Measurements from ENCODE around the gene C21orf58. TPM values are rescaled to one million over a fixed set of nuclear protein-coding genes. Genes with fewer than 3 reads are reported as not detected.
"Not testable (repeated sequence)": the region's sequence is repeated elsewhere in the genome, so short reads cannot be mapped to it uniquely, and the experiment has no call there.

The C21orf58 gene
- total RNA-seq, 1 experiment from 2014 or later = 35.1 TPM

DNA sequence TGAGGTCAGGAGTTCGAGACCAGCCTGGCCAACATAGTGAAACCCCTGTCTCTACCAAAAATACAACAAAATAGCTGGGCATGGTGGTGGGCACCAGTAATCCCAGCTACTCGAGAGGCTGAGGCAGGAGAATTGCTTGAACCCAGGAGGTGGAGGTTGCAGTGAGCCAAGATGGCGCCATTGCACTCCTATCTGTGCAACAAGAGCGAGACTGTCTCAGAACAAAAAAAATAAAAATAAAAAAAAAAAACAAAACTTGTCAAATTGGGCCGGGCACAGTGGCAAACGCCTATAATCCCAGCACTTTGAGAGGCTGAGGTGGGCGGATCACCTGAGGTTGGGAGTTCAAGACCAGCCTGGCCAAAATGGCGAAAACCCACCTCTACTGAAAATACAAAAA lies 13.4 kb downstream of the C21orf58 start:
- H3K36me3 Mint-ChIP-seq = peaks cover 39% of the 10 kb centered on the region
- not testable (repeated sequence) for H3K9me3 Mint-ChIP-seq; H3K4me1 Mint-ChIP-seq; H3K27me3 Mint-ChIP-seq (ENCODE audit: low read depth); H3K4me3 Mint-ChIP-seq; H3K27ac Mint-ChIP-seq; DNase-seq (ENCODE audit: low spot score); ATAC-seq
- CTCF ChIA-PET = interaction anchor here (0.7 to 1.6 kb wide), 2 partner anchors 16 to 167 kb away, joined by 3 to 5 read pairs; no protein-coding TSS in a partner anchor
- POLR2A ChIA-PET = interaction anchor here (0.7 kb wide), 1 partner anchor 142 kb away, joined by 5 read pairs; no protein-coding TSS in a partner anchor

DNA sequence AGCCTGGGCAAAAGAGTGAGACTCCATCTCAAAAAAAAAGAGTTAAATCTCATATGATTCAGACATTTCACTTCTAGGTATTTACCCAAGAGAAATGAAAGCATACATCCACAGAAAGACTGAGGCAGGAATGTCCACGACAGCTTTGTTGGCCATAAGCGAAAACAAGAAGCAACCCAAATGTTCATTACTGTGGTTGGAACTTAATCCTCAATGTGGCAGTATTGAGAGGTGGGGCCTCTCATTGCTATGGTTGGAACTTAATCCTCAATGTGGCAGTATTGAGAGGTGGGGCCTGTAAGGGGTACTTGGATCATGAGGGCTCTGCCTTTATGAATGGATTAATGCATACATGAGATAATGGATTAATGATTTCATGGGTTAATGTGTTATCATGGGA lies 15.2 kb downstream of the C21orf58 start:
- ATAC-seq = no peak
- CTCF ChIA-PET = no interaction called here
- peaks cover 47% of the 10 kb centered on the region for H3K36me3 Mint-ChIP-seq

DNA sequence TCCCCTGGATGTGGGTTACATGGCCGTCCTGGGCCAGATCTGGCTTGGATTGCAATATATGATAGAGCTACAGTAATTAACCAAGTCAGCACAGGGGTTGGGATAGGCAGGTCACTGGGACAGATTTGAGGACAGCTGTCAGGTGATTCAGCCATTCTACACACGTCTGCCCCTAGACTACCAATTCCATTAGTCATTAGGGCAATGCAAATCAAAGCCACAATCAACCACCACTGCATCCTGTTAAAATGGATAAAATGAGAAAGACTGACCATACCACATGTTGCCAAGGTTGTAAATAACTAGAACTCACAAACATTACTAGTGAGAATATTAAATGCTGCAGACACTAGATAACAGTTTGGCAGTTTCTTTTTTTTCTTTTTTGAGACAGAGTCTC lies 16.0 kb downstream of the C21orf58 start:
- Mint-ChIP-seq H3K27ac (no peak overlapping the region), H3K4me1 (no peaks in the 10 kb centered on the region), H3K9me3 (no peaks in the 10 kb centered on the region), H3K4me3 (no peak overlapping the region), H3K36me3 (peaks cover 48% of the 10 kb centered on the region), H3K27me3 (ENCODE audit: low read depth) (no peaks in the 10 kb centered on the region)
- POLR2A ChIA-PET = no interaction called here
- TF ChIP-seq ESRRA (CRISPR knock-in tag; IDR thresholded peaks at IDR 0.05; ENCODE audit: borderline replicate concordance) = no peak
- TF ChIP-seq MYBL2 (CRISPR knock-in tag; IDR thresholded peaks at IDR 0.05) = no peak
- no peak for TF ChIP-seq ZNF423 (CRISPR knock-in tag; IDR thresholded peaks at IDR 0.05)
- no peak for TF ChIP-seq FOXP1 (CRISPR knock-in tag; IDR thresholded peaks at IDR 0.05; ENCODE audit: borderline replicate concordance)
- TF ChIP-seq, protein P1, sequence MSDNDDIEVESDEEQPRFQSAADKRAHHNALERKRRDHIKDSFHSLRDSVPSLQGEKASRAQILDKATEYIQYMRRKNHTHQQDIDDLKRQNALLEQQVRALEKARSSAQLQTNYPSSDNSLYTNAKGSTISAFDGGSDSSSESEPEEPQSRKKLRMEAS (CRISPR knock-in tag; IDR thresholded peaks at IDR 0.05) = no peak
- TF ChIP-seq, protein P2, sequence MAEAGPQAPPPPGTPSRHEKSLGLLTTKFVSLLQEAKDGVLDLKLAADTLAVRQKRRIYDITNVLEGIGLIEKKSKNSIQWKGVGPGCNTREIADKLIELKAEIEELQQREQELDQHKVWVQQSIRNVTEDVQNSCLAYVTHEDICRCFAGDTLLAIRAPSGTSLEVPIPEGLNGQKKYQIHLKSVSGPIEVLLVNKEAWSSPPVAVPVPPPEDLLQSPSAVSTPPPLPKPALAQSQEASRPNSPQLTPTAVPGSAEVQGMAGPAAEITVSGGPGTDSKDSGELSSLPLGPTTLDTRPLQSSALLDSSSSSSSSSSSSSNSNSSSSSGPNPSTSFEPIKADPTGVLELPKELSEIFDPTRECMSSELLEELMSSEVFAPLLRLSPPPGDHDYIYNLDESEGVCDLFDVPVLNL (CRISPR knock-in tag; IDR thresholded peaks at IDR 0.05; ENCODE audit: borderline replicate concordance, low read depth) = no peak
- no peak for TF ChIP-seq TEAD1 (CRISPR knock-in tag; IDR thresholded peaks at IDR 0.05)
- no peak for TF ChIP-seq ELF4 (CRISPR knock-in tag; IDR thresholded peaks at IDR 0.05; ENCODE audit: low read depth)
- no peak for TF ChIP-seq SP1 (CRISPR knock-in tag; conservative IDR thresholded peaks at IDR 0.05)
- no peak for TF ChIP-seq CREM (CRISPR knock-in tag; IDR thresholded peaks at IDR 0.05)
- TF ChIP-seq, protein P3, sequence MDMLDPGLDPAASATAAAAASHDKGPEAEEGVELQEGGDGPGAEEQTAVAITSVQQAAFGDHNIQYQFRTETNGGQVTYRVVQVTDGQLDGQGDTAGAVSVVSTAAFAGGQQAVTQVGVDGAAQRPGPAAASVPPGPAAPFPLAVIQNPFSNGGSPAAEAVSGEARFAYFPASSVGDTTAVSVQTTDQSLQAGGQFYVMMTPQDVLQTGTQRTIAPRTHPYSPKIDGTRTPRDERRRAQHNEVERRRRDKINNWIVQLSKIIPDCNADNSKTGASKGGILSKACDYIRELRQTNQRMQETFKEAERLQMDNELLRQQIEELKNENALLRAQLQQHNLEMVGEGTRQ (CRISPR knock-in tag; IDR thresholded peaks at IDR 0.05) = no peak
- CTCF ChIA-PET = no interaction called here
- DNase-seq (ENCODE audit: low spot score) = no peak
- ATAC-seq = no peak

More for the DNA sequence above, 15.2 kb downstream of the C21orf58 start:
- Mint-ChIP-seq H3K4me3 (no peak overlapping the region), H3K4me1 (no peaks in the 10 kb centered on the region), H3K27me3 (ENCODE audit: low read depth) (no peaks in the 10 kb centered on the region), H3K27ac (no peak overlapping the region), H3K9me3 (peaks cover 3% of the 10 kb centered on the region; the same call in 1 of the 2 replicates)
- DNase-seq (ENCODE audit: low spot score) = no peak
- POLR2A ChIA-PET = no interaction called here
- no peak for TF ChIP-seq NR3C1 (CRISPR knock-in tag; conservative IDR thresholded peaks at IDR 0.05; ENCODE audit: low read depth)
- no peak for TF ChIP-seq HMGA2 (CRISPR knock-in tag; IDR thresholded peaks at IDR 0.05)
- TF ChIP-seq, protein P4, sequence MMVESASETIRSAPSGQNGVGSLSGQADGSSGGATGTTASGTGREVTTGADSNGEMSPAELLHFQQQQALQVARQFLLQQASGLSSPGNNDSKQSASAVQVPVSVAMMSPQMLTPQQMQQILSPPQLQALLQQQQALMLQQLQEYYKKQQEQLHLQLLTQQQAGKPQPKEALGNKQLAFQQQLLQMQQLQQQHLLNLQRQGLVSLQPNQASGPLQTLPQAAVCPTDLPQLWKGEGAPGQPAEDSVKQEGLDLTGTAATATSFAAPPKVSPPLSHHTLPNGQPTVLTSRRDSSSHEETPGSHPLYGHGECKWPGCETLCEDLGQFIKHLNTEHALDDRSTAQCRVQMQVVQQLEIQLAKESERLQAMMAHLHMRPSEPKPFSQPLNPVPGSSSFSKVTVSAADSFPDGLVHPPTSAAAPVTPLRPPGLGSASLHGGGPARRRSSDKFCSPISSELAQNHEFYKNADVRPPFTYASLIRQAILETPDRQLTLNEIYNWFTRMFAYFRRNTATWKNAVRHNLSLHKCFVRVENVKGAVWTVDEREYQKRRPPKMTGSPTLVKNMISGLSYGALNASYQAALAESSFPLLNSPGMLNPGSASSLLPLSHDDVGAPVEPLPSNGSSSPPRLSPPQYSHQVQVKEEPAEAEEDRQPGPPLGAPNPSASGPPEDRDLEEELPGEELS (CRISPR knock-in tag; IDR thresholded peaks at IDR 0.05) = no peak
- no peak for TF ChIP-seq TEAD1 (CRISPR knock-in tag; IDR thresholded peaks at IDR 0.05)
- TF ChIP-seq, protein P5, sequence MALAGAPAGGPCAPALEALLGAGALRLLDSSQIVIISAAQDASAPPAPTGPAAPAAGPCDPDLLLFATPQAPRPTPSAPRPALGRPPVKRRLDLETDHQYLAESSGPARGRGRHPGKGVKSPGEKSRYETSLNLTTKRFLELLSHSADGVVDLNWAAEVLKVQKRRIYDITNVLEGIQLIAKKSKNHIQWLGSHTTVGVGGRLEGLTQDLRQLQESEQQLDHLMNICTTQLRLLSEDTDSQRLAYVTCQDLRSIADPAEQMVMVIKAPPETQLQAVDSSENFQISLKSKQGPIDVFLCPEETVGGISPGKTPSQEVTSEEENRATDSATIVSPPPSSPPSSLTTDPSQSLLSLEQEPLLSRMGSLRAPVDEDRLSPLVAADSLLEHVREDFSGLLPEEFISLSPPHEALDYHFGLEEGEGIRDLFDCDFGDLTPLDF (CRISPR knock-in tag; IDR thresholded peaks at IDR 0.05) = no peak
- no peak for TF ChIP-seq NR2C2 (CRISPR knock-in tag; IDR thresholded peaks at IDR 0.05)
- TF ChIP-seq EMX1 (CRISPR knock-in tag; IDR thresholded peaks at IDR 0.05) = no peak
- TF ChIP-seq ZNF232 (CRISPR knock-in tag; IDR thresholded peaks at IDR 0.05) = no peak
- no peak for TF ChIP-seq ZBTB21 (CRISPR knock-in tag; IDR thresholded peaks at IDR 0.05; ENCODE audit: borderline replicate concordance)
- TF ChIP-seq, protein P6, sequence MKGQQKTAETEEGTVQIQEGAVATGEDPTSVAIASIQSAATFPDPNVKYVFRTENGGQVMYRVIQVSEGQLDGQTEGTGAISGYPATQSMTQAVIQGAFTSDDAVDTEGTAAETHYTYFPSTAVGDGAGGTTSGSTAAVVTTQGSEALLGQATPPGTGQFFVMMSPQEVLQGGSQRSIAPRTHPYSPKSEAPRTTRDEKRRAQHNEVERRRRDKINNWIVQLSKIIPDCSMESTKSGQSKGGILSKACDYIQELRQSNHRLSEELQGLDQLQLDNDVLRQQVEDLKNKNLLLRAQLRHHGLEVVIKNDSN (CRISPR knock-in tag; IDR thresholded peaks at IDR 0.05) = no peak
